Testis (tissue), 2 donors: ENCODE results near the gene PDE10A.

ENCODE experiments used
- CTCF ChIP-seq, 3 experiments: fragments of 450-650 bp in 2 of 3; fragments of 200-600 bp in 1 of 3; sonication (generic) in 1 of 3; IDR thresholded peaks; one replicate each; pipeline ENCODE4 v1.5.1; 2016 to 2019; ENCODE audit warnings: antibody characterized with exemption in 3 of 3, mild to moderate bottlenecking in 2 of 3, moderate library complexity in 1 of 3
- POLR2A ChIP-seq: fragments of 450-650 bp; IDR thresholded peaks from one replicate; pipeline ENCODE4 v1.6.1; 2017; ENCODE audit warnings: antibody characterized with exemption, mild to moderate bottlenecking, moderate library complexity

- TF ChIP-seq CTCF (IDR thresholded peaks at IDR 0.05) = no peak
- no peak for TF ChIP-seq POLR2A
These were observed 8.3 kb upstream of the PDE10A start for GRCh38 chr6:165671222-165671768.
